GM12878 (cell line): ENCODE data around the gene OR10V1. TPM values are rescaled to one million over a fixed set of nuclear protein-coding genes. Genes with fewer than 3 reads are reported as not detected.

Source experiments
- ATAC-seq: fragments of 200-7000 bp; cut with Tn5 transposase; 3 replicates; pipeline ENCODE4 v1.9.1; 2020; ENCODE audit warnings: mild to moderate bottlenecking, moderate library complexity
- BruUV-seq: library from RNA; stranded (reverse); fragments of 400-500 nt; replicated peaks from 2 replicates; lab custom pipeline; 2021; lab: Mats Ljungman, UMichigan
- CTCF ChIA-PET: fragments of 300-600 bp; sonication (Branson Sonifier 250); formaldehyde crosslinking; extraction: SDS; loops from one replicate; lab custom pipeline; 2021; ENCODE audit warnings: inconsistent platforms; lab: Yijun Ruan, JAX
- POLR2A ChIA-PET: fragments of 350-600 bp; formaldehyde crosslinking; extraction: SDS; loops from one replicate; lab custom pipeline; 2021; ENCODE audit warnings: inconsistent platforms; lab: Charles Lee
- RAD21 ChIA-PET: fragments of 300-600 bp; sonication (Branson Sonifier 250); formaldehyde crosslinking; loops from one replicate; lab custom pipeline; 2023; ENCODE audit warnings: antibody characterized with exemption; ENCODE audit not compliant: unreplicated experiment; lab: Charles Lee
- SMC1A ChIA-PET: fragments of 300-600 bp; sonication (Branson Sonifier 250); formaldehyde crosslinking; loops from one replicate; lab custom pipeline; 2023; ENCODE audit not compliant: unreplicated experiment, uncharacterized antibody; lab: Charles Lee
- DNase-seq: peaks from one replicate; pipeline ENCODE4 v3.0.0-alpha.2; 2011; ENCODE audit warnings: low read depth, low spot score
- FAIRE-seq: peaks from 3 replicates; lab custom pipeline; 2011; peaks lifted over from hg19 to GRCh38; lab: Jason Lieb, UNC
- H2AFZ ChIP-seq: 2 replicates; pipeline ENCODE4 v1.6.0; 2011; ENCODE audit warnings: low read depth, low read length, control low read depth; ENCODE audit not compliant: control insufficient read depth
- H3K27ac ChIP-seq: 2 replicates; pipeline ENCODE4 v1.5.1; 2011; ENCODE audit warnings: control low read depth; ENCODE audit not compliant: control insufficient read depth, insufficient read depth
- H3K27me3 ChIP-seq, 2 experiments: replicated peaks in 1 of 2; 2 replicates each; pipeline versions ENCODE4 v1.6.0 to v1.6.1; 2011; ENCODE audit warnings: low read length in 1 of 2; ENCODE audit not compliant: control insufficient read depth in 2 of 2, insufficient read depth in 2 of 2
- H3K36me3 ChIP-seq, 2 experiments: 2 replicates each; pipeline ENCODE4 v1.5.1; 2011; ENCODE audit warnings: low read length in 1 of 2; ENCODE audit not compliant: control insufficient read depth in 2 of 2, insufficient read depth in 2 of 2
- H3K4me1 ChIP-seq: 2 replicates; pipeline ENCODE4 v1.6.1; 2011; ENCODE audit warnings: mild to moderate bottlenecking, low read length, moderate library complexity, mixed read lengths; ENCODE audit not compliant: control insufficient read depth, insufficient read depth
- H3K4me2 ChIP-seq: 2 replicates; pipeline ENCODE4 v1.6.0; 2011; ENCODE audit warnings: control low read depth; ENCODE audit not compliant: control insufficient read depth, insufficient read depth
- H3K4me3 ChIP-seq: fragments of 200-600 bp; sonication (generic); 2 replicates; pipeline ENCODE4 v1.5.1; 2016
- H3K79me2 ChIP-seq: 2 replicates; pipeline ENCODE4 v1.6.0; 2011; ENCODE audit warnings: low read length; ENCODE audit not compliant: control insufficient read depth, insufficient read depth
- H3K9ac ChIP-seq: 2 replicates; pipeline ENCODE4 v1.8.0; 2011; ENCODE audit warnings: low read length, control low read depth, mixed read lengths; ENCODE audit not compliant: control insufficient read depth, insufficient read depth
- H3K9me3 ChIP-seq: replicated peaks from 3 replicates; pipeline ENCODE4 v1.5.1; 2011; ENCODE audit warnings: mild to moderate bottlenecking, low read length; ENCODE audit not compliant: control insufficient read depth, insufficient read depth
- H4K20me1 ChIP-seq: 2 replicates; pipeline ENCODE4 v1.6.0; 2011; ENCODE audit not compliant: control insufficient read depth, insufficient read depth
- ATF7 ChIP-seq: fragments of 450-650 bp; IDR thresholded peaks from 2 replicates; pipeline ENCODE4 v1.6.1; 2016; ENCODE audit warnings: low read depth, mild to moderate bottlenecking
- CHD1 ChIP-seq: IDR thresholded peaks from 2 replicates; pipeline ENCODE4 v1.6.1; 2012; ENCODE audit warnings: low read depth, low read length, improper control_type of control experiment
- CREB1 ChIP-seq: IDR thresholded peaks from 2 replicates; pipeline ENCODE4 v1.6.1; 2012; ENCODE audit warnings: low read depth, mild to moderate bottlenecking, inconsistent platforms
- DPF2 ChIP-seq: fragments of 450-650 bp; IDR thresholded peaks from 2 replicates; pipeline ENCODE4 v1.6.1; 2017; ENCODE audit warnings: mild to moderate bottlenecking
- JUND ChIP-seq: IDR thresholded peaks from 2 replicates; pipeline ENCODE4 v1.6.1; 2012; ENCODE audit warnings: low read depth, mild to moderate bottlenecking, low read length, improper control_type of control experiment, moderate library complexity
- MEF2B ChIP-seq: fragments of 450-650 bp; IDR thresholded peaks from 2 replicates; pipeline ENCODE4 v1.6.1; 2018; ENCODE audit warnings: mild to moderate bottlenecking, moderate library complexity; ENCODE audit not compliant: partially characterized antibody, poor library complexity, severe bottlenecking
- MLLT1 ChIP-seq: fragments of 450-650 bp; IDR thresholded peaks from 2 replicates; pipeline ENCODE4 v1.6.1; 2016; ENCODE audit warnings: mild to moderate bottlenecking
- NBN ChIP-seq: fragments of 450-650 bp; IDR thresholded peaks from 2 replicates; pipeline ENCODE4 v1.6.1; 2016
- NR2F1 ChIP-seq: fragments of 450-650 bp; conservative IDR thresholded peaks from 2 replicates; pipeline ENCODE4 v1.6.1; 2017; ENCODE audit warnings: mild to moderate bottlenecking
- NRF1 ChIP-seq: conservative IDR thresholded peaks from 2 replicates; pipeline ENCODE4 v1.6.1; 2011; ENCODE audit warnings: mild to moderate bottlenecking, low read depth, low read length, improper control_type of control experiment
- PBX3 ChIP-seq: IDR thresholded peaks from 2 replicates; pipeline ENCODE4 v1.6.1; 2011; ENCODE audit warnings: mild to moderate bottlenecking, low read depth, low read length, moderate library complexity; ENCODE audit not compliant: insufficient replicate concordance
- RAD51 ChIP-seq: fragments of 450-650 bp; IDR thresholded peaks from 2 replicates; pipeline ENCODE4 v1.6.1; 2016; ENCODE audit warnings: moderate library complexity, mild to moderate bottlenecking, inconsistent platforms
- YBX1 ChIP-seq: fragments of 450-650 bp; IDR thresholded peaks from 2 replicates; pipeline ENCODE4 v1.6.1; 2016; ENCODE audit warnings: antibody characterized with exemption
- ZSCAN29 ChIP-seq: fragments of 450-650 bp; IDR thresholded peaks from 2 replicates; pipeline ENCODE4 v1.6.1; 2017; ENCODE audit warnings: mild to moderate bottlenecking, moderate library complexity
- WGBS: methylation state at CpG from one replicate; pipeline ENCODE4 v1.1.6; 2016; ENCODE audit warnings: low lambda C conversion rate; ENCODE audit not compliant: insufficient replicate concordance, insufficient coverage; ENCODE audit errors: missing lambda C conversion rate; 5-methylcytosine and 5-hydroxymethylcytosine counted together
- in situ Hi-C: fragments of 300-500 bp; cut with MboI; formaldehyde crosslinking; loops from 9 replicates; pipeline ENCODE4 v1.14.3; 2018; ENCODE audit warnings: mixed read lengths
- intact Hi-C: fragments of 100-400 bp; cut with micrococcal nuclease; formaldehyde crosslinking; loops from one replicate; pipeline ENCODE4 v1.14.2; 2022; ENCODE audit not compliant: unreplicated experiment
- polyA plus RNA-seq, 11 experiments: library from polyadenylated mRNA; depleted of rRNA in 4 of 11; unstranded in 6 of 11; stranded (reverse) in 5 of 11; fragments of >200 nt; fragmentation: Nextera tagmentation in 4 of 11; fragmentation: Illumina TruSeq in 1 of 11; extraction: Ambion mirVana in 4 of 11; extraction: Trizol in 1 of 11; gene quantifications; 1 replicate in 1 of 11; 2 replicates in 10 of 11; pipeline versions ENCODE4 v1.2.1 to v1.2.3, GENCODE V29; 2011 to 2016; ENCODE audit warnings: inconsistent platforms in 2 of 11, missing spikeins in 2 of 11, low read depth in 1 of 11
- total RNA-seq, 4 experiments: library from RNA; depleted of rRNA in 3 of 4; stranded (reverse); fragments of >200 nt in 3 of 4; fragmentation: Illumina TruSeq in 1 of 4; extraction: Trizol in 1 of 4; gene quantifications; 2 replicates each; pipeline versions ENCODE4 v1.2.1 to v1.2.3, GENCODE V29; 2013 to 2021

OR10V1 gene
- total and polyA plus RNA-seq, 10 of the 15 experiments (the other 5 are each of a cell fraction or from before 2014, with no cell fraction given): not detected

GRCh38 chr11:59755701-59756557 is 42.3 kb upstream of the OR10V1 start:
- no peak overlapping the region for H3K27ac ChIP-seq
- no peak overlapping the region for H2AFZ ChIP-seq
- TF ChIP-seq ATF7: no peak
- no peak for TF ChIP-seq PBX3
- TF ChIP-seq RAD51: no peak
- no peak for TF ChIP-seq NBN
- no peak for TF ChIP-seq ZSCAN29
- TF ChIP-seq MEF2B: no peak
- TF ChIP-seq MLLT1: no peak
- no peak for TF ChIP-seq YBX1
- TF ChIP-seq NRF1: no peak
- no peak for TF ChIP-seq JUND
- no peak for TF ChIP-seq NR2F1
- TF ChIP-seq DPF2: no peak
- TF ChIP-seq CREB1: no peak
- TF ChIP-seq CHD1: no peak
- POLR2A ChIA-PET: interaction anchor here (1.5 kb wide), 1 partner anchor 45 kb away, joined by 4 read pairs; no protein-coding TSS in a partner anchor
- 19% methylated on average over 16 of the region's 23 CpGs for WGBS
- intact Hi-C loops: loop anchor here (2.0 kb wide), 1 partner anchor 55 kb away; the partner anchor contains the start of gene MRPL16
- no peak for DNase-seq
- CTCF ChIA-PET: interaction anchor here (0.6 to 6.9 kb wide), 11 partner anchors 16 to 863 kb away, joined by 3 to 88 read pairs (median 9); partner anchors contain the start of gene MRPL16
- RAD21 ChIA-PET: interaction anchor here (1.0 to 4.5 kb wide), 6 partner anchors 16 to 495 kb away, joined by 3 to 31 read pairs (median 6); no protein-coding TSS in a partner anchor
- peak; percentile 18 for ATAC-seq
- no peaks in the 10 kb centered on the region for H3K9me3 ChIP-seq
- no peak for FAIRE-seq
- peaks cover 0 to 3% of the 10 kb centered on the region in 2 experiments; a peak in 1 of 4 replicates for H3K27me3 ChIP-seq
- in situ Hi-C loops: loop anchor here (5.0 to 10.0 kb wide), 2 partner anchors 46 to 499 kb away; no protein-coding TSS in a partner anchor
- SMC1A ChIA-PET: interaction anchor here (0.5 to 3.2 kb wide), 6 partner anchors 40 to 495 kb away, joined by 3 to 21 read pairs (median 4); no protein-coding TSS in a partner anchor
- H3K4me2 ChIP-seq: peak overlapping the region; percentile 100
- no peaks in the 10 kb centered on the region; the same call in 1 of the 2 replicates for H4K20me1 ChIP-seq
- H3K36me3 ChIP-seq: no peaks in the 10 kb centered on the region
- H3K79me2 ChIP-seq: no peaks in the 10 kb centered on the region
- H3K4me1 ChIP-seq: peaks cover 4% of the 10 kb centered on the region
- BruUV-seq: TSS peak; percentile 59
- peak overlapping the region; percentile 97; the same call in 1 of the 2 replicates for H3K4me3 ChIP-seq
- no peak overlapping the region for H3K9ac ChIP-seq
